K562 (cell line): ENCODE data around the gene NISCH. TPM values are rescaled to one million over a fixed set of nuclear protein-coding genes. Genes with fewer than 3 reads are reported as not detected.

Source experiments
- ATAC-seq: fragments of 200-7000 bp; cut with Tn5 transposase; 3 replicates; pipeline ENCODE4 v1.9.1; 2020; ENCODE audit warnings: moderate library complexity
- BruUV-seq: library from RNA; stranded (reverse); fragments of 400-500 nt; replicated peaks from 2 replicates; lab custom pipeline; 2021; lab: Mats Ljungman, UMichigan
- CTCF ChIA-PET: fragments of 300-600 bp; formaldehyde crosslinking; extraction: SDS; loops from one replicate; lab custom pipeline; 2021; ENCODE audit warnings: low intra/inter-chr PET ratio; lab: Yijun Ruan, JAX
- POLR2A ChIA-PET: fragments of 300-600, 350-650 bp; sonication (Branson Sonifier 250); formaldehyde crosslinking; extraction: SDS; loops from one replicate; lab custom pipeline; 2021; ENCODE audit warnings: antibody characterized with exemption, inconsistent platforms; lab: Yijun Ruan, JAX
- DNase-seq, 4 experiments: peaks; one replicate each; pipeline versions ENCODE4 v3.0.0 to v3.0.0-alpha.2; 2011 to 2018; ENCODE audit warnings: low spot score in 3 of 4, mixed read lengths in 3 of 4; ENCODE audit errors: extremely low read depth in 1 of 4
- FAIRE-seq: peaks from 2 replicates; lab custom pipeline; 2011; peaks lifted over from hg19 to GRCh38; lab: Jason Lieb, UNC
- H2AFZ ChIP-seq: 2 replicates; pipeline ENCODE4 v1.6.0; 2011; ENCODE audit warnings: low read depth, low read length, control low read depth, inconsistent platforms
- H3K27ac ChIP-seq: fragments of 200-600 bp; 3 replicates; pipeline ENCODE4 v1.8.0; 2011; ENCODE audit warnings: low read depth, mild to moderate bottlenecking, control low read depth, inconsistent platforms, low read length, moderate library complexity, mixed read lengths; ENCODE audit errors: extremely low read depth
- H3K27me3 ChIP-seq, 2 experiments: fragments of 300-600 bp in 1 of 2; 2 replicates in 1 of 2; 3 replicates in 1 of 2; pipeline versions ENCODE4 v1.6.0 to v1.8.0; 2011; ENCODE audit warnings: inconsistent platforms in 2 of 2, low read length in 2 of 2, mild to moderate bottlenecking in 1 of 2, mixed read lengths in 1 of 2, moderate library complexity in 1 of 2; ENCODE audit not compliant: control insufficient read depth in 2 of 2, insufficient read depth in 2 of 2
- H3K36me3 ChIP-seq: fragments of 300-600 bp; 3 replicates; pipeline ENCODE4 v1.8.0; 2011; ENCODE audit warnings: mild to moderate bottlenecking, low read length, inconsistent platforms; ENCODE audit not compliant: control insufficient read depth, insufficient read depth
- H3K4me1 ChIP-seq, 2 experiments: fragments of 200-600 bp in 1 of 2; replicated peaks in 1 of 2; 2 replicates in 1 of 2; 3 replicates in 1 of 2; pipeline versions ENCODE4 v1.5.1 to v1.8.0; 2011; ENCODE audit warnings: inconsistent platforms in 2 of 2, low read length in 2 of 2, mild to moderate bottlenecking in 1 of 2, mixed read lengths in 1 of 2, moderate library complexity in 1 of 2; ENCODE audit not compliant: control insufficient read depth in 2 of 2, insufficient read depth in 2 of 2
- H3K4me2 ChIP-seq: 2 replicates; pipeline ENCODE4 v1.6.1; 2011; ENCODE audit warnings: low read length, control low read depth, inconsistent platforms, mixed read lengths; ENCODE audit not compliant: insufficient read depth
- H3K4me3 ChIP-seq: fragments of 200-600 bp; sonication (generic), shearing (Covaris generic); 2 replicates; pipeline ENCODE4 v1.5.1; 2016; ENCODE audit warnings: control low read depth, inconsistent platforms
- H3K79me2 ChIP-seq: fragments of 200-600 bp; 3 replicates; pipeline ENCODE4 v1.8.0; 2011; ENCODE audit warnings: low read length, inconsistent platforms; ENCODE audit not compliant: control insufficient read depth, insufficient read depth
- H3K9ac ChIP-seq, 2 experiments: 2 replicates each; pipeline versions ENCODE4 v1.6.0 to v1.6.1; 2011; ENCODE audit warnings: low read depth in 2 of 2, low read length in 2 of 2, control low read depth in 1 of 2, inconsistent platforms in 1 of 2, mild to moderate bottlenecking in 1 of 2, mixed read lengths in 1 of 2; ENCODE audit not compliant: insufficient read depth in 1 of 2
- H3K9me1 ChIP-seq: one replicate; pipeline ENCODE4 v1.6.0; 2011; ENCODE audit warnings: inconsistent platforms, mild to moderate bottlenecking, low read length, moderate library complexity; ENCODE audit not compliant: control insufficient read depth, insufficient read depth
- H3K9me3 ChIP-seq: replicated peaks from 2 replicates; pipeline ENCODE4 v1.5.1; 2011; ENCODE audit warnings: low read depth, low read length, inconsistent platforms; ENCODE audit not compliant: control insufficient read depth, insufficient read depth
- H4K20me1 ChIP-seq: replicated peaks from 2 replicates; pipeline ENCODE4 v1.6.1; 2011; ENCODE audit warnings: low read length, inconsistent platforms, mixed read lengths; ENCODE audit not compliant: control insufficient read depth, insufficient read depth
- CHAMP1 ChIP-seq: fragments of 450-650 bp; IDR thresholded peaks from 2 replicates; pipeline ENCODE4 v1.6.1; 2016; ENCODE audit warnings: mild to moderate bottlenecking
- CREM ChIP-seq: IDR thresholded peaks from 2 replicates; pipeline ENCODE4 v1.6.1; 2014; ENCODE audit warnings: antibody characterized with exemption, low read depth
- CTCF ChIP-seq, 3 experiments: IDR thresholded peaks in 2 of 3; conservative IDR thresholded peaks in 1 of 3; 2 replicates each; pipeline ENCODE4 v1.5.1; 2011 to 2012; ENCODE audit warnings: low read length in 3 of 3, mild to moderate bottlenecking in 3 of 3, control low read depth in 2 of 3, improper control_type of control experiment in 1 of 3, inconsistent platforms in 1 of 3, low read depth in 1 of 3, mixed read lengths in 1 of 3, moderate library complexity in 1 of 3; ENCODE audit not compliant: insufficient read depth in 2 of 3
- DDX20 ChIP-seq: fragments of 450-650 bp; IDR thresholded peaks from 2 replicates; pipeline ENCODE4 v1.6.1; 2016; ENCODE audit warnings: missing genetic modification characterization, low read depth, mild to moderate bottlenecking, missing compliant biosample characterization, moderate library complexity
- FOS ChIP-seq: IDR thresholded peaks from 3 replicates; pipeline ENCODE4 v1.6.1; 2011; ENCODE audit not compliant: insufficient read length; ENCODE audit errors: extremely low read depth
- GABPB2 ChIP-seq: fragments of 250-450 bp; sonication (Bioruptor Pico); conservative IDR thresholded peaks from 2 replicates; pipeline ENCODE4 v1.5.1; 2021; ENCODE audit warnings: mild to moderate bottlenecking
- HDGF ChIP-seq: fragments of 450-650 bp; IDR thresholded peaks from 2 replicates; pipeline ENCODE4 v1.6.1; 2016
- MCM2 ChIP-seq: fragments of 450-650 bp; IDR thresholded peaks from 2 replicates; pipeline ENCODE4 v1.6.1; 2017; ENCODE audit warnings: low read depth, mild to moderate bottlenecking
- MIER1 ChIP-seq: fragments of 450-650 bp; IDR thresholded peaks from 2 replicates; pipeline ENCODE4 v1.6.1; 2016; ENCODE audit warnings: antibody characterized with exemption, mild to moderate bottlenecking, low read depth
- POLR2H ChIP-seq: IDR thresholded peaks from 2 replicates; pipeline ENCODE4 v1.6.1; 2016; ENCODE audit warnings: missing genetic modification characterization, low read depth, mild to moderate bottlenecking, control low read depth, missing compliant biosample characterization, moderate library complexity
- SIN3A ChIP-seq, 2 experiments: fragments of 150-350 bp in 1 of 2; IDR thresholded peaks; 2 replicates each; pipeline ENCODE4 v1.6.1; 2011 to 2016; ENCODE audit warnings: borderline replicate concordance in 2 of 2, low read depth in 2 of 2, low read length in 2 of 2, mild to moderate bottlenecking in 2 of 2, moderate library complexity in 2 of 2; ENCODE audit not compliant: control insufficient read depth in 1 of 2
- TBL1XR1 ChIP-seq, 2 experiments: IDR thresholded peaks; 2 replicates each; pipeline ENCODE4 v1.6.1; 2012; ENCODE audit warnings: improper control_type of control experiment in 2 of 2, low read length in 2 of 2, mild to moderate bottlenecking in 1 of 2
- TGIF2 ChIP-seq: sonication (generic); formaldehyde crosslinking; IDR thresholded peaks from 2 replicates; pipeline ENCODE4 v1.8.1; 2022; ENCODE audit warnings: mild to moderate bottlenecking, missing genetic modification reagents, moderate library complexity
- ZNF282 ChIP-seq: sonication (generic); formaldehyde crosslinking; IDR thresholded peaks from 2 replicates; pipeline ENCODE4 v1.8.1; 2023; ENCODE audit warnings: missing genetic modification reagents
- ZNF57 ChIP-seq: fragments of 450-650 bp; formaldehyde crosslinking; IDR thresholded peaks from 2 replicates; pipeline ENCODE4 v1.4.0; 2020; ENCODE audit warnings: mild to moderate bottlenecking, moderate library complexity
- WGBS: fragments of 100-300 bp; shearing (Covaris generic); methylation state at CpG from one replicate; pipeline ENCODE4 v1.1.6; 2016; ENCODE audit warnings: low coverage, mixed read lengths; ENCODE audit not compliant: insufficient coverage; ENCODE audit errors: missing lambda C conversion rate; 5-methylcytosine and 5-hydroxymethylcytosine counted together
- in situ Hi-C: fragments of 300-500 bp; cut with MboI; formaldehyde crosslinking; loops from 4 replicates; pipeline ENCODE4 v1.15.0; 2018; ENCODE audit warnings: inconsistent platforms, mixed read lengths
- intact Hi-C: fragments of 100-400 bp; cut with micrococcal nuclease; formaldehyde crosslinking; loops from 2 replicates; pipeline ENCODE4 v1.14.2; 2022
- polyA plus RNA-seq, 8 experiments: library from polyadenylated mRNA; depleted of rRNA in 4 of 8; stranded (reverse) in 5 of 8; unstranded in 3 of 8; fragments of >200 nt; fragmentation: Nextera tagmentation in 2 of 8; fragmentation: Illumina TruSeq in 1 of 8; extraction: Ambion mirVana in 2 of 8; extraction: Trizol in 1 of 8; gene quantifications; 2 replicates each; pipeline versions ENCODE4 v1.2.1 to v1.2.3, GENCODE V29; 2011 to 2014; ENCODE audit warnings: inconsistent platforms in 1 of 8, missing spikeins in 1 of 8
- total RNA-seq, 7 experiments: library from RNA; depleted of rRNA in 6 of 7; stranded (reverse); fragments of >200 nt in 6 of 7; fragmentation: Illumina TruSeq in 2 of 7; extraction: Trizol in 2 of 7; gene quantifications; 2 replicates each; pipeline versions ENCODE4 v1.2.1 to v1.2.3, GENCODE V29; 2011 to 2021; ENCODE audit warnings: low replicate concordance in 1 of 7
- TF ChIP-seq, protein P1 (sequence below): fragments of 450-650 bp; formaldehyde crosslinking; IDR thresholded peaks from 2 replicates; pipeline ENCODE4 v1.4.0; 2020; ENCODE audit warnings: mild to moderate bottlenecking, moderate library complexity

Gene NISCH
- total and polyA plus RNA-seq, 9 of the 15 experiments (the other 6 are each of a cell fraction or from before 2014, with no cell fraction given): 0.44 to 43.5 (median 23.4) TPM

- intact Hi-C loops (loop anchor here (5.0 kb wide), 3 partner anchors 154 to 444 kb away; no protein-coding TSS in a partner anchor), in situ Hi-C loops (loop anchor here (10.0 kb wide), 1 partner anchor 151 kb away; no protein-coding TSS in a partner anchor)
- 47% methylated on average over 3 of the region's 4 CpGs for WGBS
- H3K79me2 ChIP-seq: no peaks in the 10 kb centered on the region
- H3K9me1 ChIP-seq: no peaks in the 10 kb centered on the region
- no peaks in the 10 kb centered on the region for H3K9me3 ChIP-seq
- H3K4me1 ChIP-seq: peaks cover 0 to 37% of the 10 kb centered on the region in 2 experiments; a peak in 2 of 5 replicates
- FAIRE-seq: no peak
- ChIA-PET CTCF (interaction anchor here (1.8 to 2.2 kb wide), 2 partner anchors 17 to 34 kb away, joined by 7 to 8 read pairs; no protein-coding TSS in a partner anchor), POLR2A (interaction anchor here (0.6 to 1.3 kb wide), 3 partner anchors 34 to 77 kb away, joined by 3 read pairs; no protein-coding TSS in a partner anchor)
- TF ChIP-seq MCM2 (no peak), TGIF2 (CRISPR knock-in tag) (no peak), FOS (no peak), CREM (no peak), DDX20 (tag) (no peak), SIN3A (IDR thresholded peaks at IDR 0.05; ENCODE audit: borderline replicate concordance in 2 of 2, control insufficient read depth in 1 of 2, low read depth in 2 of 2, low read length in 2 of 2) (no peak), CTCF (IDR thresholded peaks at IDR 0.05 in 2 of 3, conservative IDR thresholded peaks at IDR 0.05 in 1 of 3; ENCODE audit: insufficient read depth in 2 of 3, low read depth in 1 of 3, low read length in 3 of 3) (no peak), TBL1XR1 (IDR thresholded peaks at IDR 0.05; ENCODE audit: low read length in 2 of 2) (no peak), MIER1 (no peak), ZNF282 (CRISPR knock-in tag) (no peak), HDGF (no peak), ZNF57 (CRISPR knock-in tag) (no peak), CHAMP1 (no peak), POLR2H (tag) (no peak), GABPB2 (CRISPR knock-in tag) (no peak)
- TF ChIP-seq, protein P1, sequence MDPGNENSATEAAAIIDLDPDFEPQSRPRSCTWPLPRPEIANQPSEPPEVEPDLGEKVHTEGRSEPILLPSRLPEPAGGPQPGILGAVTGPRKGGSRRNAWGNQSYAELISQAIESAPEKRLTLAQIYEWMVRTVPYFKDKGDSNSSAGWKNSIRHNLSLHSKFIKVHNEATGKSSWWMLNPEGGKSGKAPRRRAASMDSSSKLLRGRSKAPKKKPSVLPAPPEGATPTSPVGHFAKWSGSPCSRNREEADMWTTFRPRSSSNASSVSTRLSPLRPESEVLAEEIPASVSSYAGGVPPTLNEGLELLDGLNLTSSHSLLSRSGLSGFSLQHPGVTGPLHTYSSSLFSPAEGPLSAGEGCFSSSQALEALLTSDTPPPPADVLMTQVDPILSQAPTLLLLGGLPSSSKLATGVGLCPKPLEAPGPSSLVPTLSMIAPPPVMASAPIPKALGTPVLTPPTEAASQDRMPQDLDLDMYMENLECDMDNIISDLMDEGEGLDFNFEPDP: no peak
- no peak overlapping the region for H3K4me3 ChIP-seq
- H3K36me3 ChIP-seq: no peaks in the 10 kb centered on the region
- peaks cover 0 to 4% of the 10 kb centered on the region in 2 experiments; a peak in 1 of 5 replicates for H3K27me3 ChIP-seq
- no peaks in the 10 kb centered on the region for H4K20me1 ChIP-seq
- H3K4me2 ChIP-seq: no peak overlapping the region
- no TSS peak for BruUV-seq
- ATAC-seq: no peak
- no peak overlapping the region for H3K27ac ChIP-seq
- H3K9ac ChIP-seq: 0 out of 4 replicates have a peak overlapping the region, but pooled peaks of 1 of the 2 experiments have one; percentile 52
- H2AFZ ChIP-seq: no peak overlapping the region
- no peak for DNase-seq
These were observed 9.4 kb upstream of the NISCH start for GRCh38 chr3:52446042-52446441.
